T-helper 1 cell (primary cell): Measurements from ENCODE around the gene WIPF2.
A peak's percentile ranks its signal among the peaks of the same experiment; 100 is the strongest.

Experiments
- DNase-seq, 5 donors: peaks; one replicate each; pipeline ENCODE4 v3.0.0-alpha.2; 2012 to 2020

Gene WIPF2

DNA sequence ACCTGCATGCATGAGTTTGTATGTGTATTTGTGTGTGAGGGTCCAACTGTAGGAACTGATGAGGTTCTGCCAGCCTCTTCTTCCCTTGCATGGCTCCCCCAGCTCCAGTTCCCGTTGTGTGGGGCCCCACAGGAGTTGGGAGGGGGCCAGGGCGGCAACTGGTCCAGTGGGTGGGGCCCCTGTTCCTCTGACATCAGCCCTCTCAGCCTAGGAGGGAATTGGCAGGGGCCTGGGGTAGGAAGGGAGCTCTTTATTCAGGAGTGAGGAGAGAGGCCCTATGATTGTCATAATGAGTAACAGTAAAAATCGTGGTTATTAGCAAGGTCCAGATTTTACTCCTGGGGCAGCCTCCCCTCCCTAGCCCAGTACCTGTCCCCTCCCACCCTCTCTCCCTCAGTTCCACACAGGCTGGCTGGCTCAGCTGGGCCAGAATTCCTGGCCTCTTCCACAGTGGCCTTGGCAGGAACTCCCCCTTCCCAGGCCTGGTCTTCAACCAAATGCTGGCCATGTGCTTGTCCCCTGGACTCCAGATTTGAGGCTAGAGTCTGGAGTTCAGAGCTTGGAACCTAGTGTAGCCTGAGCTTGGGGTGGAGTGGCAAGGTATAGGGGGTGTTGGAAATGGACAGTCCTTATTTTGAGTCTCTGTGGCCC is 108.8 kb downstream of the WIPF2 start:
- no peak for DNase-seq

DNA sequence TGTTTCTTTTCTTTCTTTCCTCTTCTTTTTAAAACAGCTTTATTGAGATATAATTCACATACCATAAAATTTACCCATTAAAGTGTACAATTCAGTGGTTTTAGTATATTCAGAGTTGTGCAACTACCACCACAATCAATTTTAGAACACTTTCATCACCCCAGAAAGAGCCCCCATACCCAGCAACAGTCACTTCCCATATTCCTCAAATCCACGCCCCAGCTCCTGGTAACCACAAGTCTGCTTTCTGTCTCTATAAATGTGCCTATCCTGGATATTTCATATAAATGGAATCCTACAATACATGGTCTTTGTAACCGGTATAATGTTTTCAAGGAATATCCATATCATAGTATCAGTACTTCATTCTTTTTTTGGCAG is 109.3 kb downstream of the WIPF2 start:
- no peak for DNase-seq

DNA sequence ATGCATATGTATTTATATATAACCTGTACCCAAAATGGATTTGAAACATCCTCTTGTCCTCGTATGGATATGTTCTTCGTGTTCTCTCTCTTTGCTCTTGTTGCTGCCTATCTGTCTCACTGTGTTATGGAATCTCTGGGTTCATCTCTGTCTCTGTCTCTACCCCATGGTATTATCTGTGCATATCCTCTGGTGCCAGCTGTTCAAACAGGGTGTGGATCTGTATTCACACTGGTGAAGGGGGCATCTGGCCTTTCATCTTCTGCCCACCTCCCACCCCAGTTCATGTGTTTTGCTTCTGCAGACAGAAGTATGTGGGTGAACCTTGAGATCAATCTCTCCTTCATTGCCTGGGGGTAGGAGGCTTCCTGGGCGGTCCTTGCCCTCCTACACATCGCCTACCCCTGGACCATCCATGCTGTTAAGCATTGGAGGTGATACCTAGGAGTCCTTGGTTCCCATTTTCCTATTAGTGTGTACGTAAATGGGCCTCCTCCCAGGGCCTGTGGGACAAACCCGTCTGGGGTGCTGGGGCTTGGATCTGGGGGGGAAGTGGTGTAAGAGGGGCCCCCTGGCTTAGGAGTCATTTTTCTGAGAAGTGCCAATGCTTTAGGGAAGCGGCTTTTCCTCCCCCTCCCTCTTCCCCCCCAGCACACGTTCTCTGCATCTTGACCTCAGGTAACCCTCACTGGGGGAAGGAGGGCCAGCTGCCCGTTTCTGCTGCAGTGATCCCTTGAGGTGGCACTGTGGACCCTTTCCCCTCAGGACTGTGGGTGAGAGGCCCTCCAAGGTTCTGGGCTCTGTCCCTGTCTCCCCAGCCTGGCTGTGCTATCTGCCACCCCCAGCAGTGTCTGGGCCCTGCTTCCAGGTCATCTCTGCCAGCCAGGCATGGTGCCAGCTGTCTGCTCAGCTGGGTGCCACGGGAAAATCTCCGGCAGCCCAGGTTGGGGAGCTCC is 111.0 kb downstream of the WIPF2 start:
- DNase-seq = peak in 1 of 5 donors; percentile 80

DNA sequence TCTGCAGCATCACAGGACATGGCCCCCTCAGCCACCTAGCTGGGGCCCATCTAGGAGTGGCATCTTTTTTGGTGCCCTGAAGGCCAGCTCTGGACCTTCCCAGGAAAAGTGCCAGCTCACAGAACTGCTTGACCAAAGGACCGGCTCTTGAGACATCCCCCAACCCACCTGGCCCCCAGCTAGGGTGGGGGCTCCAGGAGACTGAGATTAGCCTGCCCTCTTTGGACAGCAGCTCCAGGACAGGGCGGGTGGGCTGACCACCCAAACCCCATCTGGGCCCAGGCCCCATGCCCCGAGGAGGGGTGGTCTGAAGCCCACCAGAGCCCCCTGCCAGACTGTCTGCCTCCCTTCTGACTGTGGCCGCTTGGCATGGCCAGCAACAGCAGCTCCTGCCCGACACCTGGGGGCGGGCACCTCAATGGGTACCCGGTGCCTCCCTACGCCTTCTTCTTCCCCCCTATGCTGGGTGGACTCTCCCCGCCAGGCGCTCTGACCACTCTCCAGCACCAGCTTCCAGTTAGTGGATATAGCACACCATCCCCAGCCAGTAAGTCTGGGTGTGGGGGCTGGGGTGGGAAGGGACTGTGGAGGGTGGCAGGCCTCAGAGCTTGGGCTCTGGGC is 111.9 kb downstream of the WIPF2 start:
- DNase-seq = no peak

DNA sequence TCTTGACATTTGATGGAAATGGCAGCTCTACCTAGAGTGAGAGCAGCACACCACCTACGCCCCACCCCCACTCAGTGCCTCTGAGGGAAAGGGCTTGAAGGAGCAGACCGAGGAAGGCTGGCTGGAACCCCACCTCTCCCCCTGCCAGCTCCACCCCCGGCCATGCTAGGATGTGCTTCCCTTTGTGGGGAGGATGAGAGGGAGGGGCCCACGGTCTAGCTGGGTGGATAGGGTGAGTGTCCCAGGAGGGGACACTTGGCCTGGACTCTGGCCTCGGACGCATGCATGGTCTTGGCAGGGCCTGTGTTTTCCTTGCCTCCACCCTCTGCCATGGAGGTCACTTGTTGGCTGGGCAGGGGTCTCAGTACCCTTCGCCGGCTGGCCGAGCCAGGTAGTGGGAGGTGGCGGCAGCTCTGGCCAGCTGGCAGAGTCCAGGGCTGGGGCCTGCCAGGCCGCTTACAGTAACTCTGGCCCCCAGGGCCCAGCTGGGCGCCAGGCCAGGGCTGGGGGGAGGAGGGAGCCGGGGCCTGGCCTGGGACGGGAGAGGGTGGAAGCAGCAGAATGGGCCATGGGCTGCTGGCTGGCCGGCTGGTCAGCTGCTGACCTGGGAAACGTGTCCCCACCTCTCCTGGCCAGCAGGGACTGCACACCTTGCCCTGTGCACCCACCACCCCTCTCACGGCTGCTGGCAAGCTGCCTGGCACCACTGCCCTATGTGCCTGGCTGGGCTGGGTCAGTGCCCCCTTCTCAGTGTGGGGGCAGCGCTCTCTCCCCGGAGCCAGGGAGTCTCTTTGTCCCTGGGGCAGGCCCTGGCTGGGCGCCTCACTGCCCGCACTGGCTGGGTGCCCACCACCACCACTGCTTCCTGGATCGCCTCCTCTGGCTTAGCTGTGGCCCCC is 112.9 kb downstream of the WIPF2 start:
- DNase-seq = no peak
